ENCODE measurements around the gene HENMT1. TPM values are rescaled to one million over a fixed set of nuclear protein-coding genes. Genes with fewer than 3 reads are reported as not detected.

HENMT1 gene
- total and polyA plus RNA-seq, 9 of the 15 experiments (the other 6 are each of a cell fraction or from before 2014, with no cell fraction given) = not detected

DNA sequence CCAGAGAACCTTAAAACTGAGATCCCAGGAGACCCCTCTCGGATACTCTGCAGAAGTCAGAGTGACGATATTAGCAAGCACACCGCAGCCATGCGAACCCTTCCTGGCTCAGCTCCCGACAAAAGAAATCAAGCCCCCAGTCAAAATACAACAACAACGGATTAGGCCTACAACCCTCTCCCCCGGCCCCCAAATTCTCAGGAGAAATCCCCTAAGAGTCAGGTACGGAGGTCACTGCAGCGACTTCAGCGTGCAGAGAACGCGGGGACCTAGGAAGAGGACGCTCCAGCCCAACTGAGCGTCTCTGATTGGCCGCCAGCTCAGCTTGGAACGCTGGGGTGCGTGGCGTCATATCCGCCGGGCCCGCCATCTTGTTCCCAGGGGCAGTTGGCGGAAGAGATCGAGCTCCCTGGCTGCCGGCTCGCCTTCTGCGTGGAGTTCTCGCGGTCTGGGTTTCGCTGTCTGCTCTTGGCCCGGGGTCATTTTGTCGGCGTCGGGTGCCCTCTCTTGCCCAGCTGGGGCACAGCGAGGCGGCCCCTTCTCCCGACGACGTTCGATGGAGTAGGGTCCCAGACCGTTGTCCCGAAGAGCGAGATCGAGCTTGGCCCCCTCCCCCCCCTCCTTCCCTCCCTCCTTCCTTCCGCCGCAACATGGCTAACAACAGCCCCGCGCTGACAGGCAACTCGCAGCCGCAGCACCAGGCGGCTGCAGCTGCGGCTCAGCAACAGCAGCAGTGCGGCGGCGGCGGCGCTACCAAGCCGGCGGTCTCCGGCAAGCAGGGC lies 31.2 kb upstream of the HENMT1 start, which contains the start of gene PRPF38B (continued):
- TF ChIP-seq, protein P1, sequence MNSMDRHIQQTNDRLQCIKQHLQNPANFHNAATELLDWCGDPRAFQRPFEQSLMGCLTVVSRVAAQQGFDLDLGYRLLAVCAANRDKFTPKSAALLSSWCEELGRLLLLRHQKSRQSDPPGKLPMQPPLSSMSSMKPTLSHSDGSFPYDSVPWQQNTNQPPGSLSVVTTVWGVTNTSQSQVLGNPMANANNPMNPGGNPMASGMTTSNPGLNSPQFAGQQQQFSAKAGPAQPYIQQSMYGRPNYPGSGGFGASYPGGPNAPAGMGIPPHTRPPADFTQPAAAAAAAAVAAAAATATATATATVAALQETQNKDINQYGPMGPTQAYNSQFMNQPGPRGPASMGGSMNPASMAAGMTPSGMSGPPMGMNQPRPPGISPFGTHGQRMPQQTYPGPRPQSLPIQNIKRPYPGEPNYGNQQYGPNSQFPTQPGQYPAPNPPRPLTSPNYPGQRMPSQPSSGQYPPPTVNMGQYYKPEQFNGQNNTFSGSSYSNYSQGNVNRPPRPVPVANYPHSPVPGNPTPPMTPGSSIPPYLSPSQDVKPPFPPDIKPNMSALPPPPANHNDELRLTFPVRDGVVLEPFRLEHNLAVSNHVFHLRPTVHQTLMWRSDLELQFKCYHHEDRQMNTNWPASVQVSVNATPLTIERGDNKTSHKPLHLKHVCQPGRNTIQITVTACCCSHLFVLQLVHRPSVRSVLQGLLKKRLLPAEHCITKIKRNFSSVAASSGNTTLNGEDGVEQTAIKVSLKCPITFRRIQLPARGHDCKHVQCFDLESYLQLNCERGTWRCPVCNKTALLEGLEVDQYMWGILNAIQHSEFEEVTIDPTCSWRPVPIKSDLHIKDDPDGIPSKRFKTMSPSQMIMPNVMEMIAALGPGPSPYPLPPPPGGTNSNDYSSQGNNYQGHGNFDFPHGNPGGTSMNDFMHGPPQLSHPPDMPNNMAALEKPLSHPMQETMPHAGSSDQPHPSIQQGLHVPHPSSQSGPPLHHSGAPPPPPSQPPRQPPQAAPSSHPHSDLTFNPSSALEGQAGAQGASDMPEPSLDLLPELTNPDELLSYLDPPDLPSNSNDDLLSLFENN (IDR thresholded peaks at IDR 0.05; ENCODE audit: low read depth in 2 of 2, low read length in 2 of 2) = peak in 1 of 2 experiments; percentile 58; a peak in 2 of 4 replicates
- TF ChIP-seq ETV5 (CRISPR knock-in tag; IDR thresholded peaks at IDR 0.05; ENCODE audit: low read depth) (peak; percentile 94), ZNF140 (CRISPR knock-in tag; IDR thresholded peaks at IDR 0.05) (no peak), CEBPB (tag; IDR thresholded peaks at IDR 0.05) (no peak), ZNF589 (CRISPR knock-in tag; IDR thresholded peaks at IDR 0.05; ENCODE audit: low read depth) (0 out of 2 replicates have a peak, but pooled peaks have one; percentile 50), ZNF668 (CRISPR knock-in tag; IDR thresholded peaks at IDR 0.05) (no peak), CBFA2T3 (IDR thresholded peaks at IDR 0.05) (no peak), POLR3G (IDR thresholded peaks at IDR 0.05; ENCODE audit: extremely low read depth, insufficient read length, insufficient replicate concordance) (no peak), ARID2 (IDR thresholded peaks at IDR 0.05) (peak; percentile 30; the same call in 1 of the 2 replicates), CREM (IDR thresholded peaks at IDR 0.05; ENCODE audit: low read depth) (peak; percentile 98), GTF2F1 (IDR thresholded peaks at IDR 0.05; ENCODE audit: low read depth, low read length) (peak; percentile 93), ZNF232 (CRISPR knock-in tag; IDR thresholded peaks at IDR 0.05) (0 out of 2 replicates have a peak, but pooled peaks have one; percentile 24), BDP1 (IDR thresholded peaks at IDR 0.05; ENCODE audit: insufficient read depth, insufficient read length) (no peak), E2F3 (CRISPR knock-in tag; IDR thresholded peaks at IDR 0.05) (0 out of 2 replicates have a peak, but pooled peaks have one; percentile 53), MAZ (CRISPR knock-in tag; conservative IDR thresholded peaks at IDR 0.05 in 1 of 2, IDR thresholded peaks at IDR 0.05 in 1 of 2) (peak; percentile 85 to 96), ZZZ3 (IDR thresholded peaks at IDR 0.05) (no peak), ZNF146 (CRISPR knock-in tag; IDR thresholded peaks at IDR 0.05; ENCODE audit: unreplicated experiment) (no peak), KDM2B (CRISPR knock-in tag; IDR thresholded peaks at IDR 0.05) (peak; percentile 27; the same call in 1 of the 2 replicates), GTF2A2 (tag; IDR thresholded peaks at IDR 0.05) (no peak), PTTG1 (tag; IDR thresholded peaks at IDR 0.05; ENCODE audit: low read depth) (no peak), ZKSCAN3 (CRISPR knock-in tag; IDR thresholded peaks at IDR 0.05) (no peak), RAD51 (IDR thresholded peaks at IDR 0.05; ENCODE audit: borderline replicate concordance, low read depth) (peak; percentile 17; the same call in 1 of the 2 replicates), IFI16 (CRISPR knock-in tag; IDR thresholded peaks at IDR 0.05) (no peak)
- TF ChIP-seq, protein P2, sequence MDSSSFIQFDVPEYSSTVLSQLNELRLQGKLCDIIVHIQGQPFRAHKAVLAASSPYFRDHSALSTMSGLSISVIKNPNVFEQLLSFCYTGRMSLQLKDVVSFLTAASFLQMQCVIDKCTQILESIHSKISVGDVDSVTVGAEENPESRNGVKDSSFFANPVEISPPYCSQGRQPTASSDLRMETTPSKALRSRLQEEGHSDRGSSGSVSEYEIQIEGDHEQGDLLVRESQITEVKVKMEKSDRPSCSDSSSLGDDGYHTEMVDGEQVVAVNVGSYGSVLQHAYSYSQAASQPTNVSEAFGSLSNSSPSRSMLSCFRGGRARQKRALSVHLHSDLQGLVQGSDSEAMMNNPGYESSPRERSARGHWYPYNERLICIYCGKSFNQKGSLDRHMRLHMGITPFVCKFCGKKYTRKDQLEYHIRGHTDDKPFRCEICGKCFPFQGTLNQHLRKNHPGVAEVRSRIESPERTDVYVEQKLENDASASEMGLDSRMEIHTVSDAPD (CRISPR knock-in tag; IDR thresholded peaks at IDR 0.05) = no peak
- TF ChIP-seq, protein P3, sequence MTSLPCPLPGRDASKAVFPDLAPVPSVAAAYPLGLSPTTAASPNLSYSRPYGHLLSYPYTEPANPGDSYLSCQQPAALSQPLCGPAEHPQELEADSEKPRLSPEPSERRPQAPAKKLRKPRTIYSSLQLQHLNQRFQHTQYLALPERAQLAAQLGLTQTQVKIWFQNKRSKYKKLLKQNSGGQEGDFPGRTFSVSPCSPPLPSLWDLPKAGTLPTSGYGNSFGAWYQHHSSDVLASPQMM (CRISPR knock-in tag; IDR thresholded peaks at IDR 0.05) = no peak
